HG02970 (cell line): ENCODE results near the gene TMPRSS4.

Experiments used
- ATAC-seq: cut with Tn5 transposase; IDR thresholded peaks from one replicate; pipeline ENCODE4 v1.9.1; 2021; ENCODE audit warnings: mild to moderate bottlenecking, moderate library complexity, moderate number of reproducible peaks; ENCODE audit not compliant: unreplicated experiment, low FRiP score

The TMPRSS4 gene

DNA sequence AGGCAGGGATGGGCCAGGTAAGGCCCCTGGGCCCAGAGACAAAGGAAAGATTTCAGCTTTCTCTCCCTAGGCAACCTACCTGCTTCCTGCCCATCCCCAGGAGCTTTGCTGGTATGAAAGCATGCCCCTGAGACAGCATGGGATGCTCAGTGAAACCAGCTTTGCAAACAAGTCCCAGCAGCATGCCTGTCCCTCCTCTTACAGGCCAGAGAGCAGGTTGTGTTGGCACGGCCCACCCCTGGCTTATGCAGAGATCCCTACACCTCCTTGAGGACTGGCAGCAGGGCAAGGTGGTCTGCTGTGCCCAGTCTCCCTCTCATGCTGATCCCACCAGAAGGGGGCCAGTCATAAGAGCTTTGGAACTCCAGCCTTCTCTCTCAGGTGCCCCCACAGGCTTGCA lies 72.6 kb downstream of the TMPRSS4 start:
- ATAC-seq = no peak

- no peak for ATAC-seq
Measured at GRCh38 chr11:118151431-118151830, 74.6 kb downstream of the TMPRSS4 start.

DNA sequence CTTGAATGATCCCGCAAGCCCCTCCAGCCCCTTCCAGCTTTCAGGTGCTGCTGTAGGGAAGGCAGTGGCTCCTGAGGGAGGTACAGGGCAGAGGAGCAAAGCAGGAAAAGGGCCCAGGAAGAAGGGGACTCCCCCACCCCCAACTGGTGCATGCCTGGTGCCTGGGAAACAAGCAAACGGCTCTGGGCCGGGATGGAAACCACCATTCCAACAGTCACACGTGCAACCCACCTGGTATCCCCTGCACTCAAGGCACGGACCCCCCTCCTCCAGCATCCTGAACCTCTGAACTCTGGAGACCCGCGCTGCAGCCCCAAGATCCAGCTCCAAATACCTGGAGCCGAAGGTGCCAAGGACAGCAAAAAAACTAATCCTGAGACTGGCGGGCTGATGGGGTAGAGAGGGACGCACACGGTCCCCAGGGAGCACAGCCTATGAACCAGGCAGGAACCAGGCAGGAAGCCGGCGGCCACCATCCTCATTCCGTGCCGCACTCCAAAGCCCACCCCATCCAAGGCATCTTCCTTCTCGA lies 75.2 kb downstream of the TMPRSS4 start:
- no peak for ATAC-seq

- ATAC-seq = no peak
Measured at GRCh38 chr11:118152552-118153471, 75.9 kb downstream of the TMPRSS4 start, which contains the start of gene SCN4B. Gene SCN4B (minus strand): TSS chr11:118152823. CDS start chr11:118152673, 150 bp downstream.

GRCh38 chr11:118153516-118153915 lies 76.6 kb downstream of the TMPRSS4 start:
- ATAC-seq = no peak

GRCh38 chr11:118153976-118154375 lies 77.1 kb downstream of the TMPRSS4 start:
- ATAC-seq = no peak

GRCh38 chr11:118154641-118155040 lies 77.8 kb downstream of the TMPRSS4 start:
- no peak for ATAC-seq

DNA sequence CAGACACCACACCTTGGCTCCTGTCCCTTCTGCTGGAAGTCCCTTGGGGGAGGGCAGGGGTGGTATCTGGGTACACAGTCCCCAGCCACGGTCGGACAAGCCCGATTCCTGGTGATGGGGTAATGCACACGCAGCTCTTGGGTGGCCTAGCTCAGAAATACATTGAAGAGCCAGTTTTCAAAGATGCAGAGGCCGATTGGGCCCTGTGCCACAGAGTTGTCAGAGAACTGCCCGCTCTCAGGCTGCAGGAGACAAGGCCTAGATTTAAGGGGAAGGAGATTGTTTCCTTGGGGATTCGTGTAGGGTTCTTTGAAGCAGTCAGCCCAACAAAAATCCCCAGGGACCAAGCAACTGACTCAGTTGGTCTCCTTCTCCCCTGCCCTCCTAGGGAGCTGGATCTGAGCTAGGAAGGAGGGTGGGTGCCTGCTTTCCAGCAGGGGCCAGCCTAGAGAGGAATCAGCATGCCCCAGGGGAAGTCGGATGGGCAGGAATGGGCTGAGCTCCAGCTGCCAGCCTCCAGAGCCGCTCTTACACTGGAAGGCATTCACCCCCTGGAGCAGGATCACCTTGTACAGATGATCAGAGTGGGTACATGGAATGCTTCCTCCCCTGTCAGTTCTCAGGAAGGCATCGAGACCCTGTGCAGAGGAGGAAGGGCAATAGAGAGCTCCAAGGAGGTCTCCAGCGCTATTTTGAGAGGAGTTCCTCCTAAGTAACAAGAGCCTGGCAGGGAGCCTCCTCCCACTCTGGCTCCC lies 79.1 kb downstream of the TMPRSS4 start:
- no peak for ATAC-seq

GRCh38 chr11:118156531-118157185 lies 79.8 kb downstream of the TMPRSS4 start:
- no peak for ATAC-seq

- no peak for ATAC-seq
Measured at GRCh38 chr11:118157186-118157895, 80.5 kb downstream of the TMPRSS4 start.

DNA sequence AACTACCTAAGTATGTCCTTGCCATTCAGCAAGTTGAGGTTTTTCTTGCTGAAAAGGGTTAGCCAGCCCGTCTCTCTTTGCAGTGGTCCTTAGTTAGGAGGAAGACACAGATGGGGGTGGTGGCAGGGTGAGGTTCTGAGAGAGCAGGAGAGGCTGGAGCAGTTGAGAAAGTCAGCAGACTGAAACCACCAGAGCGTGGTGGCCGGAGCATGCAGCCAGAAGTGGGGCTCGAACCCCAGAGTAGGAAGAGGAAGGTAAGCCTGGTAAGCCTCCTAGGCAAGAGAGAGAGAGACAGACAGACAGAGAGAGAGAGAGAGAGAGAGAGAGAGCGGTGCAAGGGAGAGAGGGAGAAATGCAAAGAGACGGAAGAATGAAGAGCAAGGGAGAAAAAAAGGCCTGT lies 84.9 kb downstream of the TMPRSS4 start:
- no peak for ATAC-seq

- no peak for ATAC-seq
Measured at GRCh38 chr11:118162846-118163245, 86.0 kb downstream of the TMPRSS4 start.

- no peak for ATAC-seq
Measured at GRCh38 chr11:118163494-118163893, 86.6 kb downstream of the TMPRSS4 start.

DNA sequence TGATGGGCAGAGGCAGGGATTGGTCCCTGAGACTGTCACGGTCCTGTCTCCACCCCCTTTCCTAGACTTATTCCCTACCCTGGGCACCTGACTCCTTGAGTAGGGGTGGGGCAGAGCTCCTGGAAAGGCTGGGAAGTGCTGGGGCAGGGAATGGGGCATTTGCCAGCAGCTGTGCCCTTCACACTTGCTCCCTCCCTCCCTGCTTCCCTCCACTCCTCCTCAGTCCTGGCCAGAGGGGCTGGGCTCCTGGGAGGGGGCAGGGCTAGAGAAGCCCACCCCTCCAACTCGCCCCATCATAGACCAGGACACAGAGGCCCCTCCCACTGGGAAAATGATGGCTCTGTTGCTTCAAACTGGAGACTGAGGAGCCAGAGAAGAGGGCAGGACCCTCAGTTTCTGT lies 88.0 kb downstream of the TMPRSS4 start:
- no peak for ATAC-seq

- ATAC-seq = no peak
Measured at GRCh38 chr11:118166641-118167040, 89.8 kb downstream of the TMPRSS4 start.

DNA sequence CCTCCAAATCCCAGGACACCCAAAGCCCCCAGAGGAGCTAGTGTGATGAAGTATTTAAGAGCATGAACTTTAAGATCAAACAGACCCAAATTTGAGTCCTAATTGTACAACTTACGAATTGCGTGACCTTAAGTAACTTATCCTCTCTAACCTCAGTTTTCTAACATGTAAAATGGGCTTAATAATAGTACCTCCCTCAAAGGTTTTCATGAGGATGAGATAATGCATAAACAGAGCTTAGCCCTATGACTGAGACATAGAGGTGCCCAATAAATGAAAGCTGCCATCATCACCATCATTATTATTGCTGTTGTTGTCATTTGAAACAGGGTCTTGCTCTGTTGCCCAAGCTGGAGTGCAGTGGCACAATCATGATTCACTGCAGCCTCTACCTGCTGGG lies 90.4 kb downstream of the TMPRSS4 start:
- ATAC-seq = no peak

DNA sequence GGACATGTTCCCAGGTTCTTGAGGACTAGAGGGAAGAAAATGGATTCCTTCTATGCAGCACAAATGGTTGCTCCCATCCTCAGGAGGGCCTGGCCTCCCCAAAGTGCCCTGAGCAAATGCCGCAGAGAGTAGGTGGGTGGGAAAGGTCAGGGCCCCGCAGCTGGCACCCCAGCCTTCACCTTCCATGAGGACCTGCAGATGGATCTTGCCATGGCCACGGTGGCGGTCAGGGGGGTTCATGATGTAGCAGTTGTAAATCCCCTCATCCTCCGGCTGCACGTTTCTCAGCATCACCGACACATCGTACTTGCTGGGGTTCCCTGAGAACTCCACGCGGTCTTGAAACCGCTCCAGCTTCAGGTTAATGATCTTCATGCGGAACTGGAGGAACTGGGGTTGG lies 91.0 kb downstream of the TMPRSS4 start:
- ATAC-seq = no peak

DNA sequence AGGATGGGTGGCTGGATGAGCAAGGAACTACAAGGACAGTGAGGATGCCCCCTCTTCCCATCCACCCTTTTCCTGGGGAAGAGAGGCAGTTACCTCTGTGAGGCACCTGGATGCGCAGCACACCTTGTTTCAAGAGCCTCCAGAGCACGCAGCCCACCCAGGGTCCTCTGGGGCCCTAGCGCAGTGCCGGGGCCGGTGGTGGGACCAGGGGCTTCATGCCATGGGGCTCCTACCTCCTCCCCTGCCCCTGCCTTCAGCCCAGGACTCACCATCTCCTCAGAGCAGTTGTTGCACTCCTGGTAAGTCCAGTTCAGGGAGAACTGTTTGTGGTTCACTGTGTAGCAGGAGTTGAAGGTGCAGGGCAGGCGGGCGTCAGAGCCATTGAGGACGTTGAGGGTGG lies 91.4 kb downstream of the TMPRSS4 start:
- ATAC-seq = no peak

- no peak for ATAC-seq
Measured at GRCh38 chr11:118168751-118169150, 91.9 kb downstream of the TMPRSS4 start.
